ENCODE measurements around the gene DACT2.
"Not testable (repeated sequence)": the region's sequence is repeated elsewhere in the genome, so short reads cannot be mapped to it uniquely, and the experiment has no call there.

Gene DACT2

GRCh38 chr6:168314948-168315347 is 4.6 kb downstream of the DACT2 start:
- TF ChIP-seq CTCF (conservative IDR thresholded peaks at IDR 0.05; ENCODE audit: low read length) = peak; percentile 31
- no peak overlapping the region for H3K4me3 ChIP-seq (ENCODE audit: low read length)
- peak; percentile 25 for DNase-seq (ENCODE audit: low read depth)

GRCh38 chr6:168314021-168314420 is 5.6 kb downstream of the DACT2 start:
- DNase-seq (ENCODE audit: low read depth) = no peak
- no peak for TF ChIP-seq CTCF (conservative IDR thresholded peaks at IDR 0.05; ENCODE audit: low read length)
- H3K4me3 ChIP-seq (ENCODE audit: low read length) = no peak overlapping the region

DNA sequence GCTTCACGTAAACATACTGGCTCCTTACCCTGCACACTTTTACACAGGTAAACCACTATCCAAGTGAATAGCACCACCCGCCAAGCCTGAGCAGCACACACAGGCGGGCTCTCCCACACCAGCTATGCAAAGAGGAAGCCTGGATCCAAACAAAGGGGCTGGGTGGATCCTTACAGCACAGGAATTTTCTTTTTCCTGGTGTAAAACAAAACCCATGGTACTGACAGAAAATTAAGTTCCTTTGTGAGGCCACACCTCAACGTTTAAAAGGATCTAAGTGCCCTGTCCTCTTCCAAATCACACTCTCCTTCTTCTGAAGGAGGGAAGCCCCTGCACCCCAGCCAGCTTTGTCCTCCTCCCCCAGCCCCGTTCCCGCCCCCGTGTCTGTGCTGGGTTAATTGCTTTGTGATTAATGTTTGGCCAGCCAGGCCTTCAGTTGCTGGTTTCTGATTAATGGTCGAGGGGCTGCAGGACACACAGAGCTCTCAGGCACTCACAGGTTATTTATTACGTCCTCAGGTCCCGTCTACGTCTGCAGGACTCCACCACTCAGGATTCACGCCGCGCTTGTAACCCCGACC is 6.1 kb downstream of the DACT2 start:
- TF ChIP-seq CTCF (conservative IDR thresholded peaks at IDR 0.05; ENCODE audit: low read length) = no peak
- no peak for DNase-seq (ENCODE audit: low read depth)
- H3K4me3 ChIP-seq (ENCODE audit: low read length) = no peak overlapping the region

- DNase-seq (ENCODE audit: low read depth); H3K4me3 ChIP-seq (ENCODE audit: low read length): not testable (repeated sequence)
These were observed 7.5 kb downstream of the DACT2 start for GRCh38 chr6:168312125-168312507.

GRCh38 chr6:168311410-168312124 is 8.0 kb downstream of the DACT2 start:
- DNase-seq (ENCODE audit: low read depth) = no peak
- H3K4me3 ChIP-seq (ENCODE audit: low read length) = no peak overlapping the region

DNA sequence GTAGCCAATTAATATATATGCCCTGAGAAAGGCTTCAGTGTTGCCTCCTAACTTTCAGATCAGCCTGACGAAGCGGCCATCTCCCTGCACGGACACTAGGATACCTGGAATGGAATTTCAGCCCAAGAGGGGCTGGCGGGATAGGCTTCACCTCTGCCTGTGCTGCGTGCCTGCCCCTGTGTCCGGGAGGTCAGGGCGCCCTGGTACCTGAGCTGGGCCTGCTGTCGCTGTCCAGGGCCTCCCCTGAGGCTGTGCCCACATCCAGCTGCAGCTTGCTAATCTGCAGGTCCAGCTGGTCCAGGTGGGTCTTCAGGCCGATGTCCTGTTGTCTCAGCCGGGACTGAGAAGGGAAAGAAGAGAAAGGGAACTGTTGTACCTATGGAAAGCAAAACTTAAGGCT is 8.6 kb downstream of the DACT2 start:
- no peak for DNase-seq (ENCODE audit: low read depth)
- TF ChIP-seq CTCF (conservative IDR thresholded peaks at IDR 0.05; ENCODE audit: low read length) = no peak
- H3K4me3 ChIP-seq (ENCODE audit: low read length) = no peak overlapping the region

More at GRCh38 chr6:168311410-168312124, 8.0 kb downstream of the DACT2 start:
- TF ChIP-seq CTCF (conservative IDR thresholded peaks at IDR 0.05; ENCODE audit: low read length) = no peak

- TF ChIP-seq CTCF (conservative IDR thresholded peaks at IDR 0.05; ENCODE audit: low read length) = no peak
- H3K4me3 ChIP-seq (ENCODE audit: low read length) = no peak overlapping the region
- no peak for DNase-seq (ENCODE audit: low read depth)
These were observed 9.2 kb downstream of the DACT2 start for GRCh38 chr6:168310403-168310802.
